ENCODE results near the gene SMCR8.

SMCR8 gene

GRCh38 chr17:18314731-18315561 is at the start of gene SMCR8, which contains the start of gene TOP3A:
Gene SMCR8 (plus strand): TSS chr17:18315293. CDS start chr17:18315790, 497 bp downstream.
Gene TOP3A (minus strand): TSS chr17:18314994. CDS start chr17:18314778, 216 bp downstream.
- Histone ChIP-seq H3K36me3 (ENCODE audit: control insufficient read depth in 1 of 2, insufficient read depth in 2 of 2, low read length in 2 of 2) (peaks cover 26 to 35% of the 10 kb centered on the region in 2 donors), H3K4me1 (ENCODE audit: control insufficient read depth in 1 of 2, insufficient read depth in 2 of 2, low read length in 2 of 2) (peaks cover 35 to 59% of the 10 kb centered on the region in 2 donors), H3K4me3 (ENCODE audit: low read depth in 1 of 2, low read length in 2 of 2) (peak within 1 kb of the TSS; percentile 78 to 92), H3K9me3 (ENCODE audit: control insufficient read depth in 1 of 2, low read length in 2 of 2) (no peaks in the 10 kb centered on the region), H3K27ac (ENCODE audit: low read length) (peak within 1 kb of the TSS; percentile 96), H3K27me3 (ENCODE audit: low read depth, low read length) (no peaks in the 10 kb centered on the region)

- Histone ChIP-seq H3K4me1 (ENCODE audit: control insufficient read depth in 1 of 2, insufficient read depth in 2 of 2, low read length in 2 of 2) (peaks cover 0 to 4% of the 10 kb centered on the region in 2 donors), H3K36me3 (ENCODE audit: control insufficient read depth in 1 of 2, insufficient read depth in 2 of 2, low read length in 2 of 2) (peaks cover 14 to 32% of the 10 kb centered on the region in 2 donors), H3K27ac (ENCODE audit: low read length) (no peak overlapping the region), H3K27me3 (ENCODE audit: low read depth, low read length) (no peaks in the 10 kb centered on the region), H3K4me3 (ENCODE audit: low read depth in 1 of 2, low read length in 2 of 2) (no peak overlapping the region), H3K9me3 (ENCODE audit: control insufficient read depth in 1 of 2, low read length in 2 of 2) (no peaks in the 10 kb centered on the region)
These were observed 47.7 kb upstream of the SMCR8 start for GRCh38 chr17:18267366-18267765.

- Histone ChIP-seq H3K9me3 (ENCODE audit: control insufficient read depth in 1 of 2, low read length in 2 of 2) (no peaks in the 10 kb centered on the region), H3K27ac (ENCODE audit: low read length) (no peak overlapping the region), H3K4me1 (ENCODE audit: control insufficient read depth in 1 of 2, insufficient read depth in 2 of 2, low read length in 2 of 2) (no peaks in the 10 kb centered on the region), H3K36me3 (ENCODE audit: control insufficient read depth in 1 of 2, insufficient read depth in 2 of 2, low read length in 2 of 2) (peaks cover 17 to 28% of the 10 kb centered on the region in 2 donors), H3K27me3 (ENCODE audit: low read depth, low read length) (no peaks in the 10 kb centered on the region), H3K4me3 (ENCODE audit: low read depth in 1 of 2, low read length in 2 of 2) (no peak overlapping the region)
These were observed 47.0 kb upstream of the SMCR8 start for GRCh38 chr17:18267927-18268711.

GRCh38 chr17:18270046-18270931 is 44.8 kb upstream of the SMCR8 start:
- no peak overlapping the region for H3K4me3 ChIP-seq (ENCODE audit: low read depth in 1 of 2, low read length in 2 of 2)
- H3K27ac ChIP-seq (ENCODE audit: low read length), result no peak overlapping the region
- no peaks in the 10 kb centered on the region for H3K9me3 ChIP-seq (ENCODE audit: control insufficient read depth in 1 of 2, low read length in 2 of 2)
- H3K4me1 ChIP-seq (ENCODE audit: control insufficient read depth in 1 of 2, insufficient read depth in 2 of 2, low read length in 2 of 2), result no peaks in the 10 kb centered on the region
- no peaks in the 10 kb centered on the region for H3K27me3 ChIP-seq (ENCODE audit: low read depth, low read length)
- H3K36me3 ChIP-seq (ENCODE audit: control insufficient read depth in 1 of 2, insufficient read depth in 2 of 2, low read length in 2 of 2), result peaks cover 20 to 21% of the 10 kb centered on the region in 2 donors

- H3K36me3 ChIP-seq (ENCODE audit: control insufficient read depth in 1 of 2, insufficient read depth in 2 of 2, low read length in 2 of 2), result peaks cover 56 to 63% of the 10 kb centered on the region in 2 donors
These were observed 38.0 kb upstream of the SMCR8 start for GRCh38 chr17:18277076-18277475.

GRCh38 chr17:18278867-18279266 is 36.2 kb upstream of the SMCR8 start:
- no peak overlapping the region for H3K4me3 ChIP-seq (ENCODE audit: low read depth in 1 of 2, low read length in 2 of 2)
- H3K9me3 ChIP-seq (ENCODE audit: control insufficient read depth in 1 of 2, low read length in 2 of 2), result no peaks in the 10 kb centered on the region
- H3K4me1 ChIP-seq (ENCODE audit: control insufficient read depth in 1 of 2, insufficient read depth in 2 of 2, low read length in 2 of 2), result no peaks in the 10 kb centered on the region
- peaks cover 63 to 75% of the 10 kb centered on the region in 2 donors for H3K36me3 ChIP-seq (ENCODE audit: control insufficient read depth in 1 of 2, insufficient read depth in 2 of 2, low read length in 2 of 2)
- no peaks in the 10 kb centered on the region for H3K27me3 ChIP-seq (ENCODE audit: low read depth, low read length)
- H3K27ac ChIP-seq (ENCODE audit: low read length), result no peak overlapping the region

More at GRCh38 chr17:18277076-18277475, 38.0 kb upstream of the SMCR8 start:
- Histone ChIP-seq H3K9me3 (ENCODE audit: control insufficient read depth in 1 of 2, low read length in 2 of 2) (no peaks in the 10 kb centered on the region), H3K4me3 (ENCODE audit: low read depth in 1 of 2, low read length in 2 of 2) (no peak overlapping the region), H3K27me3 (ENCODE audit: low read depth, low read length) (no peaks in the 10 kb centered on the region), H3K27ac (ENCODE audit: low read length) (no peak overlapping the region), H3K4me1 (ENCODE audit: control insufficient read depth in 1 of 2, insufficient read depth in 2 of 2, low read length in 2 of 2) (no peaks in the 10 kb centered on the region)

- Histone ChIP-seq H3K4me1 (ENCODE audit: control insufficient read depth in 1 of 2, insufficient read depth in 2 of 2, low read length in 2 of 2) (no peaks in the 10 kb centered on the region), H3K9me3 (ENCODE audit: control insufficient read depth in 1 of 2, low read length in 2 of 2) (no peaks in the 10 kb centered on the region), H3K36me3 (ENCODE audit: control insufficient read depth in 1 of 2, insufficient read depth in 2 of 2, low read length in 2 of 2) (peaks cover 61 to 75% of the 10 kb centered on the region in 2 donors), H3K27me3 (ENCODE audit: low read depth, low read length) (no peaks in the 10 kb centered on the region), H3K4me3 (ENCODE audit: low read depth in 1 of 2, low read length in 2 of 2) (no peak overlapping the region), H3K27ac (ENCODE audit: low read length) (no peak overlapping the region)
These were observed 34.8 kb upstream of the SMCR8 start for GRCh38 chr17:18280249-18280648.

GRCh38 chr17:18280766-18281371 is 34.2 kb upstream of the SMCR8 start:
- Histone ChIP-seq H3K9me3 (ENCODE audit: control insufficient read depth in 1 of 2, low read length in 2 of 2) (no peaks in the 10 kb centered on the region), H3K4me3 (ENCODE audit: low read depth in 1 of 2, low read length in 2 of 2) (no peak overlapping the region), H3K27ac (ENCODE audit: low read length) (no peak overlapping the region), H3K4me1 (ENCODE audit: control insufficient read depth in 1 of 2, insufficient read depth in 2 of 2, low read length in 2 of 2) (no peaks in the 10 kb centered on the region), H3K36me3 (ENCODE audit: control insufficient read depth in 1 of 2, insufficient read depth in 2 of 2, low read length in 2 of 2) (peaks cover 65 to 78% of the 10 kb centered on the region in 2 donors), H3K27me3 (ENCODE audit: low read depth, low read length) (no peaks in the 10 kb centered on the region)

GRCh38 chr17:18281788-18282187 is 33.3 kb upstream of the SMCR8 start:
- Histone ChIP-seq H3K4me3 (ENCODE audit: low read depth in 1 of 2, low read length in 2 of 2) (no peak overlapping the region), H3K27me3 (ENCODE audit: low read depth, low read length) (no peaks in the 10 kb centered on the region), H3K4me1 (ENCODE audit: control insufficient read depth in 1 of 2, insufficient read depth in 2 of 2, low read length in 2 of 2) (no peaks in the 10 kb centered on the region), H3K27ac (ENCODE audit: low read length) (no peak overlapping the region), H3K9me3 (ENCODE audit: control insufficient read depth in 1 of 2, low read length in 2 of 2) (no peaks in the 10 kb centered on the region), H3K36me3 (ENCODE audit: control insufficient read depth in 1 of 2, insufficient read depth in 2 of 2, low read length in 2 of 2) (peaks cover 57 to 71% of the 10 kb centered on the region in 2 donors)

GRCh38 chr17:18285296-18285695 is 29.8 kb upstream of the SMCR8 start:
- peaks cover 50 to 79% of the 10 kb centered on the region in 2 donors for H3K36me3 ChIP-seq (ENCODE audit: control insufficient read depth in 1 of 2, insufficient read depth in 2 of 2, low read length in 2 of 2)

More at GRCh38 chr17:18285296-18285695, 29.8 kb upstream of the SMCR8 start:
- H3K27me3 ChIP-seq (ENCODE audit: low read depth, low read length), result no peaks in the 10 kb centered on the region
- H3K4me3 ChIP-seq (ENCODE audit: low read depth in 1 of 2, low read length in 2 of 2), result no peak overlapping the region
- H3K27ac ChIP-seq (ENCODE audit: low read length), result no peak overlapping the region
- H3K9me3 ChIP-seq (ENCODE audit: control insufficient read depth in 1 of 2, low read length in 2 of 2), result no peaks in the 10 kb centered on the region
- H3K4me1 ChIP-seq (ENCODE audit: control insufficient read depth in 1 of 2, insufficient read depth in 2 of 2, low read length in 2 of 2), result no peaks in the 10 kb centered on the region

All from muscle layer of duodenum (tissue), 2 donors.